Prostate gland (tissue), 2 donors: ENCODE measurements around the gene PLCB2.

Experiments
- POLR2A ChIP-seq: fragments of 450-650 bp; IDR thresholded peaks from one replicate; pipeline ENCODE4 v1.6.1; 2016; ENCODE audit warnings: antibody characterized with exemption, mild to moderate bottlenecking
- POLR2AphosphoS5 ChIP-seq: sonication (generic); formaldehyde crosslinking; IDR thresholded peaks from one replicate; pipeline ENCODE4 v1.6.1; 2017; ENCODE audit warnings: antibody characterized with exemption
- TF ChIP-seq, protein P1 (sequence below), 4 experiments: fragments of 200-600 bp in 2 of 4; fragments of 450-650 bp in 2 of 4; sonication (generic) in 2 of 4; IDR thresholded peaks; 1 replicate in 3 of 4; 2 replicates in 1 of 4; pipeline ENCODE4 v1.5.1; 2016 to 2019; ENCODE audit warnings: antibody characterized with exemption in 4 of 4, mild to moderate bottlenecking in 2 of 4, moderate library complexity in 2 of 4

DNA sequence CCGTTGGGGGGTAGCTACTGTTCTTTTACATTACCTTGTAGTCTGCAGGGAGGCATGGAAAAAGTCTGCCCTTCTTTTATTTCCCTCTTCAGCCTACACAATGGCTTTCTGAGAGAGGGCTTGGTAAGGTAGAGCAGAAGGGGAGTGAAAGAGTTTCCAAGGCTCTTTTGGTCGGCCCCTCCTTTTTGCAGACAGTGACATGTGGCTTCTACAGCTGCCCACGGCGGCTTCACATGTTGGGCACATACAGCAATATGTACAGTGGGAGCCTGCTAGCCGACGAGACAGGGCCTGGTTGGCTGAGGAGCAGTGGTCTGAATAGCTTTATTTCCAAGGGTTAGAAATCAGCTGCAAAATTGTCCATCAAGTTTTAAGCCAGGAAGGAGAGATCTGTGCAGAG, 19.7 kb upstream of the PLCB2 start:
- TF ChIP-seq, protein P1, sequence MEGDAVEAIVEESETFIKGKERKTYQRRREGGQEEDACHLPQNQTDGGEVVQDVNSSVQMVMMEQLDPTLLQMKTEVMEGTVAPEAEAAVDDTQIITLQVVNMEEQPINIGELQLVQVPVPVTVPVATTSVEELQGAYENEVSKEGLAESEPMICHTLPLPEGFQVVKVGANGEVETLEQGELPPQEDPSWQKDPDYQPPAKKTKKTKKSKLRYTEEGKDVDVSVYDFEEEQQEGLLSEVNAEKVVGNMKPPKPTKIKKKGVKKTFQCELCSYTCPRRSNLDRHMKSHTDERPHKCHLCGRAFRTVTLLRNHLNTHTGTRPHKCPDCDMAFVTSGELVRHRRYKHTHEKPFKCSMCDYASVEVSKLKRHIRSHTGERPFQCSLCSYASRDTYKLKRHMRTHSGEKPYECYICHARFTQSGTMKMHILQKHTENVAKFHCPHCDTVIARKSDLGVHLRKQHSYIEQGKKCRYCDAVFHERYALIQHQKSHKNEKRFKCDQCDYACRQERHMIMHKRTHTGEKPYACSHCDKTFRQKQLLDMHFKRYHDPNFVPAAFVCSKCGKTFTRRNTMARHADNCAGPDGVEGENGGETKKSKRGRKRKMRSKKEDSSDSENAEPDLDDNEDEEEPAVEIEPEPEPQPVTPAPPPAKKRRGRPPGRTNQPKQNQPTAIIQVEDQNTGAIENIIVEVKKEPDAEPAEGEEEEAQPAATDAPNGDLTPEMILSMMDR (IDR thresholded peaks at IDR 0.05) = no peak
- TF ChIP-seq POLR2A (no peak), POLR2AphosphoS5 (no peak)
